OCI-LY3 (cell line): ENCODE data around the gene P3R3URF.
A peak's percentile ranks its signal among the peaks of the same experiment; 100 is the strongest.

Source experiments
- H2AFZ ChIP-seq: fragments of 200-600, 300-600 bp; shearing (Covaris generic); 2 replicates; pipeline ENCODE4 v1.6.0; 2014; ENCODE audit warnings: antibody characterized with exemption, low read depth, low read length
- H3K27ac ChIP-seq: fragments of 200-600, 300-600 bp; sonication (generic); 2 replicates; pipeline ENCODE4 v1.5.1; 2014; ENCODE audit warnings: mild to moderate bottlenecking, low read length, moderate library complexity, mixed read lengths
- H3K27me3 ChIP-seq: fragments of 200-600, 300-600 bp; sonication (generic); 2 replicates; pipeline ENCODE4 v1.6.1; 2014; ENCODE audit warnings: low read depth, low read length, mixed read lengths
- H3K36me3 ChIP-seq: fragments of 200-600, 300-600 bp; sonication (generic); replicated peaks from 2 replicates; pipeline ENCODE3; 2014; ENCODE audit warnings: low read depth, low read length, mixed read lengths
- H3K4me1 ChIP-seq: fragments of 300-600, 200-600 bp; sonication (generic); 2 replicates; pipeline ENCODE4 v1.6.1; 2014; ENCODE audit warnings: low read length, mixed read lengths
- H3K4me2 ChIP-seq: fragments of 200-600, 300-600 bp; sonication (generic); 2 replicates; pipeline ENCODE4 v1.6.1; 2014; ENCODE audit warnings: low read length, mixed read lengths
- H3K4me3 ChIP-seq: fragments of 300-600, 200-600 bp; sonication (generic); 2 replicates; pipeline ENCODE4 v1.5.1; 2014; ENCODE audit warnings: antibody characterized with exemption, mild to moderate bottlenecking, low read length, moderate library complexity
- H3K79me2 ChIP-seq: fragments of 300-600, 200-600 bp; shearing (Covaris generic); 2 replicates; pipeline ENCODE4 v1.6.1; 2014; ENCODE audit warnings: mild to moderate bottlenecking, low read length, mixed read lengths
- H3K9ac ChIP-seq: fragments of 300-600, 200-600 bp; shearing (Covaris generic); 2 replicates; pipeline ENCODE4 v1.6.0; 2014; ENCODE audit warnings: mild to moderate bottlenecking, low read length, moderate library complexity
- H3K9me3 ChIP-seq: fragments of 200-600, 300-600 bp; shearing (Covaris generic); 2 replicates; pipeline ENCODE4 v1.6.1; 2014; ENCODE audit warnings: low read length, mixed read lengths; ENCODE audit not compliant: insufficient read depth
- H4K20me1 ChIP-seq: fragments of 200-600, 300-600 bp; sonication (generic); 2 replicates; pipeline ENCODE4 v1.6.1; 2016; ENCODE audit warnings: low read length, mixed read lengths; ENCODE audit not compliant: insufficient read depth
- EZH2phosphoT487 ChIP-seq: fragments of 200-600 bp; shearing (Covaris generic); IDR thresholded peaks from 2 replicates; pipeline ENCODE4 v1.6.1; 2018; ENCODE audit warnings: antibody characterized with exemption, mixed run types, low read depth
- TF ChIP-seq, protein P1 (sequence below): fragments of 200-600, 300-600 bp; sonication (generic); IDR thresholded peaks from 2 replicates; pipeline ENCODE4 v1.5.1; 2014; ENCODE audit warnings: antibody characterized with exemption, low read length, low read depth

Gene P3R3URF

GRCh38 chr1:46179138-46180081, 3.1 kb upstream of the P3R3URF start:
- Histone ChIP-seq H3K4me3 (peak overlapping the region; percentile 62), H3K79me2 (no peaks in the 10 kb centered on the region), H3K9ac (0 out of 2 replicates have a peak overlapping the region, but pooled peaks have one; percentile 27), H2AFZ (peak overlapping the region; percentile 72), H4K20me1 (no peaks in the 10 kb centered on the region), H3K9me3 (no peaks in the 10 kb centered on the region), H3K27ac (no peak overlapping the region), H3K4me1 (peaks cover 8% of the 10 kb centered on the region; the same call in 1 of the 2 replicates), H3K4me2 (peak overlapping the region; percentile 75), H3K27me3 (no peaks in the 10 kb centered on the region), H3K36me3 (no peaks in the 10 kb centered on the region)
- TF ChIP-seq, protein P1, sequence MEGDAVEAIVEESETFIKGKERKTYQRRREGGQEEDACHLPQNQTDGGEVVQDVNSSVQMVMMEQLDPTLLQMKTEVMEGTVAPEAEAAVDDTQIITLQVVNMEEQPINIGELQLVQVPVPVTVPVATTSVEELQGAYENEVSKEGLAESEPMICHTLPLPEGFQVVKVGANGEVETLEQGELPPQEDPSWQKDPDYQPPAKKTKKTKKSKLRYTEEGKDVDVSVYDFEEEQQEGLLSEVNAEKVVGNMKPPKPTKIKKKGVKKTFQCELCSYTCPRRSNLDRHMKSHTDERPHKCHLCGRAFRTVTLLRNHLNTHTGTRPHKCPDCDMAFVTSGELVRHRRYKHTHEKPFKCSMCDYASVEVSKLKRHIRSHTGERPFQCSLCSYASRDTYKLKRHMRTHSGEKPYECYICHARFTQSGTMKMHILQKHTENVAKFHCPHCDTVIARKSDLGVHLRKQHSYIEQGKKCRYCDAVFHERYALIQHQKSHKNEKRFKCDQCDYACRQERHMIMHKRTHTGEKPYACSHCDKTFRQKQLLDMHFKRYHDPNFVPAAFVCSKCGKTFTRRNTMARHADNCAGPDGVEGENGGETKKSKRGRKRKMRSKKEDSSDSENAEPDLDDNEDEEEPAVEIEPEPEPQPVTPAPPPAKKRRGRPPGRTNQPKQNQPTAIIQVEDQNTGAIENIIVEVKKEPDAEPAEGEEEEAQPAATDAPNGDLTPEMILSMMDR: peak; percentile 87
- TF ChIP-seq EZH2phosphoT487: no peak

DNA sequence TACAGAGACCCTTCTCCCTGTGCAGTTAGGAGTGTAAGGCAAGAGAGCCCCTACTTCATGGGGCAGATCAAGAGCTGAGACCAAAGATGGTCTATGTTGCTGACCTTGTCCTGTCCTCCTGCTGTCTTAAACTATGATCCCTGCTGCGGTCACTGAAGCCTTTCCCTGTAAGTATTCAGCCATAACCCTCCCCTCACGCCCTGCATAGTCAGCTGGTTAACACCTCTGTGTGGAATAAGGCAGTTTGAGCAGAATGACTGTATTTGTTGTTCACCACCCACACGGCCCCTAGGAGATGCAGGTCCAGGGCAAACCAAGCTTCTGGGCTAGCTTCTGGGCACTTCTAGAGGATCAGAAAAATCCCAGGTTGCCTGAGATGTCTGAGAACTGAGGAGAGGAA, 1.0 kb downstream of the P3R3URF start:
- H2AFZ ChIP-seq: no peak overlapping the region
- no peak overlapping the region for H3K9ac ChIP-seq
- H3K4me1 ChIP-seq: peaks cover 12% of the 10 kb centered on the region; the same call in 1 of the 2 replicates
- H3K36me3 ChIP-seq: no peaks in the 10 kb centered on the region
- H3K9me3 ChIP-seq: no peaks in the 10 kb centered on the region
- TF ChIP-seq, protein P1: no peak
- no peak for TF ChIP-seq EZH2phosphoT487
- H3K79me2 ChIP-seq: no peaks in the 10 kb centered on the region
- no peak overlapping the region for H3K4me2 ChIP-seq
- H4K20me1 ChIP-seq: no peaks in the 10 kb centered on the region
- H3K27me3 ChIP-seq: no peaks in the 10 kb centered on the region
- H3K4me3 ChIP-seq: no peak overlapping the region
- no peak overlapping the region for H3K27ac ChIP-seq

DNA sequence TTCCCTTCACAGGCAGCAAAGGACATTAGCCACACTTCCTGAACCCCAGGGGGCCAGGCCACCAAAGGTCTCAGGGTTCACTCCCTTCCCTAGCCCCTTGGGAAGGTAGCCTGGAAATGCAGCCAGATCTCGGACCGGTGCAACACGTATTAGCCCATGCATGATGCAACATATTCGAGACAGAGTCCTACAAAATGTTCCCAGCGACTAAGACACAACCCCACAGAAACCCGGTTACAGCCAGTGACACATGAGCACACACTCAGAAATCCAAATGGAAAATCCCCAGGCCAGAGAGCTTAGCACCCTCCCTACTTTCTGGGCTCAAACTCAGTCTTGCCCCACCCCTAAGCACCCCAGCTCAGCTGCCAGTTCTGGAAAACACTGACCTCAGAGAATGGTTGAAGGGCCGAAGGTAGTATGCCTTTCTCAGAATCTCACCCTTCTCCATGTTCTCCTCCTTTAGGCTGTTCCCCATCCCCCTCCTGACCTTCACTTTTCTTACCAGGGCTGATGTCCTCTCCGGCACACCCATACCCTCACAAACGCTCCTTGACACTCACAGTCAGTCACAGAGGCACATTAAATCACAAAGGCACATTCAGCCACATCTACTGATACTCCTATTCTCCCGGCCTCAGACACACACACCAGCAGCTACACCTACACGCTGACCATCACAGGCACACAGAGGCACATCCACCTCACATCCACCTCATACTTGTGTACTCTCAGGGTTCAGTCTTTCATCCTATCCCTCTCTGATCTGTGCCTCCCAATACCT, 1.6 kb downstream of the P3R3URF start, which contains the start of gene TSPAN1:
TSPAN1 (plus strand) TSS at position 640 of the 784 bp plus-strand sequence. CDS start 6,021 bp downstream, outside the sequence.
- Histone ChIP-seq H3K79me2 (no peaks in the 10 kb centered on the region), H3K4me2 (no peak within 1 kb of the TSS), H3K9ac (no peak within 1 kb of the TSS)

More for the DNA sequence above, 1.6 kb downstream of the P3R3URF start, which contains the start of gene TSPAN1:
- H3K9me3 ChIP-seq: no peaks in the 10 kb centered on the region
- no peak within 1 kb of the TSS for H2AFZ ChIP-seq
- no peaks in the 10 kb centered on the region for H3K36me3 ChIP-seq
- TF ChIP-seq EZH2phosphoT487: no peak
- TF ChIP-seq, protein P1: no peak
- no peaks in the 10 kb centered on the region for H4K20me1 ChIP-seq
- H3K27ac ChIP-seq: no peak within 1 kb of the TSS
- peaks cover 12% of the 10 kb centered on the region; the same call in 1 of the 2 replicates for H3K4me1 ChIP-seq
- H3K27me3 ChIP-seq: 0 out of 2 replicates have a peak, but pooled peaks cover 2% of the 10 kb centered on the region
- H3K4me3 ChIP-seq: no peak within 1 kb of the TSS
